Measurements from ENCODE around the gene PKD1L1.

DNA sequence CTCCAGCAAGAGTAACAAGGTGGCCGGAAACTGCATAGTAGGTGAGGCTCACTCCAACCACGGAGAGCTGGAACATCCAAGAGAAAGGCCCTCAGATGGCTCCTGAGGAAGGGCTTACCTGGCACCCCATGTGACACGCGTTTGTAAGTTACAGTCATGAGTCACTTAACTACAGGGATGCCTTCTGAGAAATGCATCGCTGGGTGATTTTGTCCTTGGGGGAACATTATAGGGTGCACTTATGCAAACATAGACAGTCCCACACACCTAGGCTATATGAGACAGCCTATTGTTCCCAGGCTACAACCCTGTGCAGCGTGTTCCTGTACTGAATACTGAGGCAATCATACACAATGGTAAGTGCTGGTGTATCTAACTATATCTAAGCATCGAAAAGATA is 139.9 kb downstream of the PKD1L1 start:
- TF ChIP-seq ARNTL (CRISPR knock-in tag; IDR thresholded peaks at IDR 0.05; ENCODE audit: borderline replicate concordance, low read depth) (no peak), TOX (CRISPR knock-in tag; IDR thresholded peaks at IDR 0.05; ENCODE audit: borderline replicate concordance) (no peak), OSR1 (CRISPR knock-in tag; IDR thresholded peaks at IDR 0.05) (no peak), ZFP3 (CRISPR knock-in tag; IDR thresholded peaks at IDR 0.05) (no peak), CSDC2 (CRISPR knock-in tag; IDR thresholded peaks at IDR 0.05) (no peak), ZFP30 (CRISPR knock-in tag; IDR thresholded peaks at IDR 0.05) (no peak)
- TF ChIP-seq, protein P1, sequence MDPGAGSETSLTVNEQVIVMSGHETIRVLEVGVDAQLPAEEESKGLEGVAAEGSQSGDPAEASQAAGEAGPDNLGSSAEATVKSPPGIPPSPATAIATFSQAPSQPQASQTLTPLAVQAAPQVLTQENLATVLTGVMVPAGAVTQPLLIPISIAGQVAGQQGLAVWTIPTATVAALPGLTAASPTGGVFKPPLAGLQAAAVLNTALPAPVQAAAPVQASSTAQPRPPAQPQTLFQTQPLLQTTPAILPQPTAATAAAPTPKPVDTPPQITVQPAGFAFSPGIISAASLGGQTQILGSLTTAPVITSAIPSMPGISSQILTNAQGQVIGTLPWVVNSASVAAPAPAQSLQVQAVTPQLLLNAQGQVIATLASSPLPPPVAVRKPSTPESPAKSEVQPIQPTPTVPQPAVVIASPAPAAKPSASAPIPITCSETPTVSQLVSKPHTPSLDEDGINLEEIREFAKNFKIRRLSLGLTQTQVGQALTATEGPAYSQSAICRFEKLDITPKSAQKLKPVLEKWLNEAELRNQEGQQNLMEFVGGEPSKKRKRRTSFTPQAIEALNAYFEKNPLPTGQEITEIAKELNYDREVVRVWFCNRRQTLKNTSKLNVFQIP (CRISPR knock-in tag; IDR thresholded peaks at IDR 0.05; ENCODE audit: borderline replicate concordance, low read depth), result no peak
- TF ChIP-seq, protein P2, sequence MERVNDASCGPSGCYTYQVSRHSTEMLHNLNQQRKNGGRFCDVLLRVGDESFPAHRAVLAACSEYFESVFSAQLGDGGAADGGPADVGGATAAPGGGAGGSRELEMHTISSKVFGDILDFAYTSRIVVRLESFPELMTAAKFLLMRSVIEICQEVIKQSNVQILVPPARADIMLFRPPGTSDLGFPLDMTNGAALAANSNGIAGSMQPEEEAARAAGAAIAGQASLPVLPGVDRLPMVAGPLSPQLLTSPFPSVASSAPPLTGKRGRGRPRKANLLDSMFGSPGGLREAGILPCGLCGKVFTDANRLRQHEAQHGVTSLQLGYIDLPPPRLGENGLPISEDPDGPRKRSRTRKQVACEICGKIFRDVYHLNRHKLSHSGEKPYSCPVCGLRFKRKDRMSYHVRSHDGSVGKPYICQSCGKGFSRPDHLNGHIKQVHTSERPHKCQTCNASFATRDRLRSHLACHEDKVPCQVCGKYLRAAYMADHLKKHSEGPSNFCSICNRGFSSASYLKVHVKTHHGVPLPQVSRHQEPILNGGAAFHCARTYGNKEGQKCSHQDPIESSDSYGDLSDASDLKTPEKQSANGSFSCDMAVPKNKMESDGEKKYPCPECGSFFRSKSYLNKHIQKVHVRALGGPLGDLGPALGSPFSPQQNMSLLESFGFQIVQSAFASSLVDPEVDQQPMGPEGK (CRISPR knock-in tag; IDR thresholded peaks at IDR 0.05; ENCODE audit: borderline replicate concordance), result no peak
- TF ChIP-seq, protein P3, sequence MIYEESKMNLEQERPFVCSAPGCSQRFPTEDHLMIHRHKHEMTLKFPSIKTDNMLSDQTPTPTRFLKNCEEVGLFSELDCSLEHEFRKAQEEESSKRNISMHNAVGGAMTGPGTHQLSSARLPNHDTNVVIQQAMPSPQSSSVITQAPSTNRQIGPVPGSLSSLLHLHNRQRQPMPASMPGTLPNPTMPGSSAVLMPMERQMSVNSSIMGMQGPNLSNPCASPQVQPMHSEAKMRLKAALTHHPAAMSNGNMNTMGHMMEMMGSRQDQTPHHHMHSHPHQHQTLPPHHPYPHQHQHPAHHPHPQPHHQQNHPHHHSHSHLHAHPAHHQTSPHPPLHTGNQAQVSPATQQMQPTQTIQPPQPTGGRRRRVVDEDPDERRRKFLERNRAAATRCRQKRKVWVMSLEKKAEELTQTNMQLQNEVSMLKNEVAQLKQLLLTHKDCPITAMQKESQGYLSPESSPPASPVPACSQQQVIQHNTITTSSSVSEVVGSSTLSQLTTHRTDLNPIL (CRISPR knock-in tag; IDR thresholded peaks at IDR 0.05; ENCODE audit: low read depth), result no peak
- TF ChIP-seq, protein P4, sequence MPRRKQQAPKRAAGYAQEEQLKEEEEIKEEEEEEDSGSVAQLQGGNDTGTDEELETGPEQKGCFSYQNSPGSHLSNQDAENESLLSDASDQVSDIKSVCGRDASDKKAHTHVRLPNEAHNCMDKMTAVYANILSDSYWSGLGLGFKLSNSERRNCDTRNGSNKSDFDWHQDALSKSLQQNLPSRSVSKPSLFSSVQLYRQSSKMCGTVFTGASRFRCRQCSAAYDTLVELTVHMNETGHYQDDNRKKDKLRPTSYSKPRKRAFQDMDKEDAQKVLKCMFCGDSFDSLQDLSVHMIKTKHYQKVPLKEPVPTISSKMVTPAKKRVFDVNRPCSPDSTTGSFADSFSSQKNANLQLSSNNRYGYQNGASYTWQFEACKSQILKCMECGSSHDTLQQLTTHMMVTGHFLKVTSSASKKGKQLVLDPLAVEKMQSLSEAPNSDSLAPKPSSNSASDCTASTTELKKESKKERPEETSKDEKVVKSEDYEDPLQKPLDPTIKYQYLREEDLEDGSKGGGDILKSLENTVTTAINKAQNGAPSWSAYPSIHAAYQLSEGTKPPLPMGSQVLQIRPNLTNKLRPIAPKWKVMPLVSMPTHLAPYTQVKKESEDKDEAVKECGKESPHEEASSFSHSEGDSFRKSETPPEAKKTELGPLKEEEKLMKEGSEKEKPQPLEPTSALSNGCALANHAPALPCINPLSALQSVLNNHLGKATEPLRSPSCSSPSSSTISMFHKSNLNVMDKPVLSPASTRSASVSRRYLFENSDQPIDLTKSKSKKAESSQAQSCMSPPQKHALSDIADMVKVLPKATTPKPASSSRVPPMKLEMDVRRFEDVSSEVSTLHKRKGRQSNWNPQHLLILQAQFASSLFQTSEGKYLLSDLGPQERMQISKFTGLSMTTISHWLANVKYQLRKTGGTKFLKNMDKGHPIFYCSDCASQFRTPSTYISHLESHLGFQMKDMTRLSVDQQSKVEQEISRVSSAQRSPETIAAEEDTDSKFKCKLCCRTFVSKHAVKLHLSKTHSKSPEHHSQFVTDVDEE (CRISPR knock-in tag; IDR thresholded peaks at IDR 0.05), result no peak
